Measurements from ENCODE around the gene GTSE1. TPM values are rescaled to one million over a fixed set of nuclear protein-coding genes. Genes with fewer than 3 reads are reported as not detected.

Gene GTSE1
- total RNA-seq, 4 donors from 2014 or later, result 1.00 to 3.0 (median 1.2) TPM; not detected in 1

GRCh38 chr22:46337870-46338269 lies 41.2 kb downstream of the GTSE1 start:
- no peak for DNase-seq
- Histone ChIP-seq H3K4me3 (no peak overlapping the region), H3K9me3 (no peaks in the 10 kb centered on the region), H3K27ac (no peak overlapping the region), H3K36me3 (peaks cover 0 to 40% (median 10%) of the 10 kb centered on the region in 4 donors), H3K27me3 (no peaks in the 10 kb centered on the region), H3K4me1 (peaks cover 7 to 15% (median 10%) of the 10 kb centered on the region in 4 donors)
- in situ Hi-C loops (cut with MboI; ENCODE audit: low pct_ligation_motif_present in 1 of 4, low pct_unique_long_range_greater_than_20kb in 1 of 4, low sequenced_read_pairs in 3 of 4) (no loop called here), intact Hi-C loops (cut with DNase I; ENCODE audit: low total_unique reads) (no loop called here)
- TF ChIP-seq EP300 (IDR thresholded peaks at IDR 0.05; ENCODE audit: low read depth), result no peak
- no peak for TF ChIP-seq POLR2AphosphoS5 (IDR thresholded peaks at IDR 0.05)
- TF ChIP-seq POLR2A (IDR thresholded peaks at IDR 0.05), result no peak
- no peak for TF ChIP-seq CTCF (IDR thresholded peaks at IDR 0.05)
- WGBS, 2 donors (ENCODE audit: low coverage in 1 of 2), result 83% methylated on average over 9 of the region's 9 CpGs; no CpG with 5 or more reads in 1 of the 2 donors

- H3K27ac ChIP-seq, result no peak overlapping the region
- no peaks in the 10 kb centered on the region for H3K27me3 ChIP-seq
- intact Hi-C loops (cut with DNase I; ENCODE audit: low total_unique reads), result no loop called here
- no peaks in the 10 kb centered on the region for H3K9me3 ChIP-seq
- WGBS, 2 donors (ENCODE audit: low coverage in 1 of 2), result 90 to 92% methylated on average over 8 of the region's 8 CpGs
- in situ Hi-C loops (cut with MboI; ENCODE audit: low pct_ligation_motif_present in 1 of 4, low pct_unique_long_range_greater_than_20kb in 1 of 4, low sequenced_read_pairs in 3 of 4), result no loop called here
- no peak overlapping the region for H3K4me3 ChIP-seq
- no peak for DNase-seq
- H3K4me1 ChIP-seq, result peaks cover 7 to 15% (median 10%) of the 10 kb centered on the region in 4 donors
- TF ChIP-seq CTCF (IDR thresholded peaks at IDR 0.05) (no peak), POLR2AphosphoS5 (IDR thresholded peaks at IDR 0.05) (no peak), POLR2A (IDR thresholded peaks at IDR 0.05) (no peak), EP300 (IDR thresholded peaks at IDR 0.05; ENCODE audit: low read depth) (no peak)
- H3K36me3 ChIP-seq, result peaks cover 0 to 46% (median 10%) of the 10 kb centered on the region in 4 donors
These were observed 42.0 kb downstream of the GTSE1 start for GRCh38 chr22:46338636-46339035.

GRCh38 chr22:46339956-46340355 lies 43.3 kb downstream of the GTSE1 start:
- no peaks in the 10 kb centered on the region for H3K27me3 ChIP-seq
- WGBS, 2 donors (ENCODE audit: low coverage in 1 of 2), result 91 to 94% methylated on average over 4 to 5 of the region's 5 CpGs
- intact Hi-C loops (cut with DNase I; ENCODE audit: low total_unique reads), result no loop called here
- H3K27ac ChIP-seq, result no peak overlapping the region
- in situ Hi-C loops (cut with MboI; ENCODE audit: low pct_ligation_motif_present in 1 of 4, low pct_unique_long_range_greater_than_20kb in 1 of 4, low sequenced_read_pairs in 3 of 4), result loop anchor here in 1 of 4 donors (10.0 kb wide), 1 partner anchor 205 kb away; no protein-coding TSS in a partner anchor
- H3K4me3 ChIP-seq, result no peak overlapping the region
- peaks cover 0 to 54% (median 13%) of the 10 kb centered on the region in 4 donors for H3K36me3 ChIP-seq
- H3K9me3 ChIP-seq, result no peaks in the 10 kb centered on the region
- peaks cover 7 to 13% (median 10%) of the 10 kb centered on the region in 4 donors for H3K4me1 ChIP-seq
- TF ChIP-seq POLR2A (IDR thresholded peaks at IDR 0.05) (no peak), CTCF (IDR thresholded peaks at IDR 0.05) (no peak), EP300 (IDR thresholded peaks at IDR 0.05; ENCODE audit: low read depth) (no peak), POLR2AphosphoS5 (IDR thresholded peaks at IDR 0.05) (no peak)
- no peak for DNase-seq

- 63 to 91% methylated on average over 1 to 13 of the region's 13 CpGs for WGBS, 2 donors (ENCODE audit: low coverage in 1 of 2)
- Histone ChIP-seq H3K27me3 (no peaks in the 10 kb centered on the region), H3K9me3 (no peaks in the 10 kb centered on the region), H3K27ac (no peak overlapping the region), H3K4me1 (peaks cover 7 to 11% (median 9%) of the 10 kb centered on the region in 4 donors), H3K4me3 (no peak overlapping the region), H3K36me3 (peaks cover 0 to 62% (median 17%) of the 10 kb centered on the region in 4 donors)
- intact Hi-C loops (cut with DNase I; ENCODE audit: low total_unique reads) (no loop called here), in situ Hi-C loops (cut with MboI; ENCODE audit: low pct_ligation_motif_present in 1 of 4, low pct_unique_long_range_greater_than_20kb in 1 of 4, low sequenced_read_pairs in 3 of 4) (loop anchor here in 1 of 4 donors (10.0 kb wide), 1 partner anchor 204 kb away; no protein-coding TSS in a partner anchor)
- TF ChIP-seq POLR2AphosphoS5 (IDR thresholded peaks at IDR 0.05), result no peak
- TF ChIP-seq CTCF (IDR thresholded peaks at IDR 0.05), result no peak
- no peak for TF ChIP-seq EP300 (IDR thresholded peaks at IDR 0.05; ENCODE audit: low read depth)
- TF ChIP-seq POLR2A (IDR thresholded peaks at IDR 0.05), result no peak
- DNase-seq, result no peak
These were observed 44.0 kb downstream of the GTSE1 start for GRCh38 chr22:46340676-46341075.
